GM21423 (cell line): Measurements from ENCODE around the gene WFS1.

ENCODE experiments used
- ATAC-seq: cut with Tn5 transposase; IDR thresholded peaks from one replicate; pipeline ENCODE4 v1.9.1; 2021; ENCODE audit warnings: mild to moderate bottlenecking, moderate library complexity; ENCODE audit not compliant: unreplicated experiment

Gene WFS1

GRCh38 chr4:6296026-6296425, 26.4 kb downstream of the WFS1 start:
- ATAC-seq: no peak

- ATAC-seq: no peak
Measured at GRCh38 chr4:6297266-6297815, 27.7 kb downstream of the WFS1 start.

GRCh38 chr4:6298035-6298434, 28.4 kb downstream of the WFS1 start:
- ATAC-seq: no peak

DNA sequence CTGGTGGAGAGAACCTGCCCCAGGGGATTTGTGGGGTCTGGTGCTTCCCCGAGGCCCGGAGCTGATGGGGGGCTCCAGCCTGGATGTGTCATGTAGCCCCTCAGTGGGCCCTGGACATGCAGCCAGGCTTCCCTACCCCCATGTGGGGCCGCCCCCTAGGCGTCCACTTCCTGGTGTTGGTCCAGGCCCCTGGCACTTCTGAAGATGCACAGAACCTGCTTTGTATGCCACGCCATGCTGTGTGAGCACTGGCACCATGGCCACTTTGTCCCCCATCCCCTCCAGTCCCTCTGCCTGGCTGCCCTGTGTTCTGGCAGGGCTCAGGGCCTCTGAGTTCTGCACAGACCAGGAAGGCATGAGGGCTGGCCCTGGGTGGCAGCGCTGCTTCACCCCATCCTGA, 29.2 kb downstream of the WFS1 start:
- no peak for ATAC-seq

- ATAC-seq: no peak
Measured at GRCh38 chr4:6299875-6300274, 30.2 kb downstream of the WFS1 start.

DNA sequence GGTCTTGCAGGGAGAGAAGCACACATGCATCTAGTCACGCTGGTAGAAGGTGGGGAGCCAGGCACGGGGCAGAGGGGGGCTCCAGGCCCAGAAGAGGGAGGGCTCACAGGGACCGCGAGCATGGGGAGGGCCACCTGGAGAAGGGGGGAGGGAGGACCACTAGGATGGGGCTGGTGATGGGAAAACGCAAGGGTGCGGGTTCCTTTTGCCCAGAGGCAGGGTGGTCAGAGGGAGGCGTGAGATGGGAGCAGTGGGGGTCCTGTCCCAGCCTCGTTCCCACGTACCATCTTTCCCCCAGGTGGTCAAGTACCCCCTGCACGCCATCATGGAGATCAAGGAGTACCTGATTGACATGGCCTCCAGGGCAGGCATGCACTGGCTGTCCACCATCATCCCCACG, 30.7 kb downstream of the WFS1 start:
- ATAC-seq: no peak

GRCh38 chr4:6301051-6301731, 31.5 kb downstream of the WFS1 start:
- ATAC-seq: no peak

- ATAC-seq: no peak
Measured at GRCh38 chr4:6301732-6302442, 32.2 kb downstream of the WFS1 start.

- ATAC-seq: no peak
Measured at GRCh38 chr4:6302869-6303268, 33.2 kb downstream of the WFS1 start.

- no peak for ATAC-seq
Measured at GRCh38 chr4:6303943-6304342, 34.3 kb downstream of the WFS1 start.

- ATAC-seq: no peak
Measured at GRCh38 chr4:6306299-6306698, 36.6 kb downstream of the WFS1 start.

DNA sequence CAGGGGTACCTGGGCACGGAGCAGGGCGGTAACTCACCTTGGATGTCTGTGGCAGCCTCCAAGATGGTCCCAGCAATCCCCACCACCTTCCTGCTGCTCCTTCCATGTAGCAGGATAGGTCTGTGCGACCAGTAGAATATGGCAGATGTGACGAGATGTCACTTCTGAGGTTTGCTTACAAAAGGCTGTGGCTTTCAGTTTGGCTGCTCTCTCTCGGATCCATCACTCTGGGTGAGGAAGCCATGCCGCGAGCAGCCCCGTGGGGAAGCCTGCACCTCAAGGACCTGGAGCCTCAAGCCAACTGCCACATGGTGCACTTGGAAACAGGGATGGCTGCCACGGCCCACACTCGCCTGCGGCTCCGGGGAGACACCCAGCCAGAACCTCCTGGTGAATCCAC, 37.6 kb downstream of the WFS1 start:
- ATAC-seq: no peak

DNA sequence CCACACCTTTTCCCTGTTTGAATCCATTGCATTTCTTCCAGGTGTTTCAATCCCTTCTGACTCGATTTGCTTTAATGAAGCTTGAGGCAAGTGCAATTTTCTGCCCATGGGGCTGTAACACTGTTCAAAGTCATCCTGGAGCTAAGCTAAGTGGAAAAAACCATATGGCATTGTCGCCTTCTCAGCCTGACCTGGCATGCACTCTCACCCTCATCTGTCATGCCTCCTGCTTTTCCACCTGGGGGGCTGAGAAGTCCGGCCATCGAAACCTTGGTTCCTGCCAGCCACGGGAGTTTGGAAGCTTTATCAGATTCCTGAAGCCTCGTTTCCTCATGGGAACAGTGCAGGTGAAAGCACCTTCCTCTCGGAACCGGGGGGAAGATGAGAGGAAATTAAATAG, 38.2 kb downstream of the WFS1 start:
- ATAC-seq: no peak

DNA sequence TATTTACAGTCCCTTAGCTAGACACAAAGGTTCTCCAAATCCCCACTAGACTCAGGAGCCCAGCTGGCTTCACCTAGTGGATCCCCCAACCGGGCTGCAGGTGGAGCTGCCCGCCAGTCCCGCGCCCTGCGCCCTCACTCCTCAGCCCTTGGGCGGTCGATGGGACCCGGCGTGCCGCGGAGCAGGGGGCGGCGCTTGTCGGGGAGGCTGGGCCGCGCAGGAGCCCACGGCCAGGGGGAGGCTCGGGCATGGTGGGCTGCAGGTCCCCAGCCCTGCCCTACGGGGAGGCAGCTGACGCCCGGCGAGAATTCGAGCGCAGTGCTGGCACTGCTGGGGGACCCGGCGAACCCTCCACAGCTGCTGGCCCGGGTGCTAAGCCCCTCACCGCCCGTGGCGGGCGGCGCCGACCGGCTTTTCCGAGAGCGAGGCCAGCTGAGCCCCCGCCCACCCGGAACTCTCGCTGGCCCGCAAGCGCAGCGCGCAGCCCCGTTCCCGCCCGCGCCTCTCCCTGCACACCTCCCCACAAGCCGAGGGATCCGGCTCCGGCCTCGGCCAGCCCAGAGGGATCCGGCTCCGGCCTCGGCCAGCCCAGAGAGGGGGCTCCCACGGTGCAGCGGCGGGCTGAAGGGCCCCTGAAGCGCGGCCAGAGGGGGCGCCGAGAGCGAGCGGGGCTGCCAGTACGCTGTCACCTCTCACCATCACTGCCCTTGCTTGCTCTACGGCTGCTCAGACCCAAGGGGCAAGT, 39.4 kb downstream of the WFS1 start:
- no peak for ATAC-seq

- ATAC-seq: no peak
Measured at GRCh38 chr4:6309777-6310176, 40.1 kb downstream of the WFS1 start.

DNA sequence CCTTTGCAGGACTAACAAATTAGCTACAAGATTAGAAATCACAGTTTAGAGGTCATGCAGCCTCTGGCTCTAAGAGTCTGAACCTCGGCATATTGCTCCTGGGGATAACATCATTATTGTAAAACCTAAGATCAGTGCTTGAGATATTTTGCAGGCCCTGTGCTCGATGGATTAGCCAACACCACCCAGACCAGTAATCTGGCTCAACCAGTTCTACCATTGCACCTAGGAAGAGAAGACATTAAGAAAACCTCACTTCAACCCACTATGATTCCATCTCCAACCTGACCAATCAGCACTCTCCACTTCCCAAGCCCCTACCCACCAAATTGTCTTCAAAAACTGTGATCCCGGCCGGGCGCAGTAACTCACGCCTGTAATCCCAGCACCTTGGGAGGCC, 43.6 kb downstream of the WFS1 start:
- no peak for ATAC-seq

DNA sequence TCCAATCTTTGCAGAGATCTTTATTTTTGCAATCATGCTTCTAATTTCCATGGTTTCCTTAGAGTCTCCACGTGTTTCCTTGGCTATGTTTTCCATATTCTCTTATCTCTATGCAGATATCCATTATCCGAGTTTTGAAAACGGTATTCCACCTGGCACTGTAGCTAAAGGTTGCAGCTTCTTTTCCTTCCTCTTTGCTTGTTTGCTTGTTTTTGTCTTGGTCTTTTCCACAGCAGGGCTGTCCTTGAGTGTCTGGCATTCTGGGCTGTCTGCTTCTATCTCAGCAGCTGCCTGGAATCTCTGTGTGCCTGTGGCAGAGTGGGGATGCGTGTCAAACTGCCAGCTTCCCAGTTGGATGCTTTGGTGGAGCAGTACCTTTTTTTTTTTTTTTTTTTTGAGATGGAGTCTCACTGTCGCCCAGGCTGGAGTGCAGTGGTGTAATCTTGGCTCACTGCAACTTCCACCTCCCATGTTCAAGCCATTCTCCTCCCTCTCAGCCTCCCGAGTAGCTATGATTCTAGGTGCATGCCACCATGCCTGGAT, 46.9 kb downstream of the WFS1 start:
- ATAC-seq: no peak

GRCh38 chr4:6318206-6318605, 48.6 kb downstream of the WFS1 start:
- ATAC-seq: no peak

GRCh38 chr4:6319530-6320150, 50.0 kb downstream of the WFS1 start:
- ATAC-seq: no peak

- no peak for ATAC-seq
Measured at GRCh38 chr4:6320663-6321062, 51.0 kb downstream of the WFS1 start.

DNA sequence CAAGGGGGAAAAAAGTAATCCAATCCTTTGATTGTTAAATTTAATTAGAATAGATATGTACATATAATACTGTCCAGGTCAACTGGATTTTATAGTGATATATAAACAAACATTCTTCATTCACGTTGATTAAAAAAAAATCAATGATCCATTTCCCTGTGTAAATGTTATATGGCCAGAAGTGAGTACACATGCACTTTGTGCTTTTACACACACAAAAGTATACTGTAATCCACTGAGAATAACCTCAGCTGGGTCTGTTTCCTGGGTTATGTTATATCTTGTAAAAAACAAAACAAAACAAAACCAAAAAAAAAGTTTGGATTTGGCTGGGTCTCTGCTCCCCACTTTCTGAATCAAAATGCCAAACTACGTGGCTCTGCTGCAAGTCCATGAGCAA, 51.7 kb downstream of the WFS1 start:
- ATAC-seq: no peak
